HL-60 (cell line): ENCODE results near the gene MYO10.

Experiments used
- POLR2AphosphoS5 ChIP-seq: IDR thresholded peaks from 2 replicates; pipeline ENCODE4 v1.6.1; 2012; ENCODE audit warnings: low read depth
- TF ChIP-seq, protein P1 (sequence below): IDR thresholded peaks from one replicate; pipeline ENCODE4 v1.5.1; 2011; ENCODE audit warnings: low read length, control low read depth, inconsistent platforms; ENCODE audit not compliant: insufficient read depth
- TF ChIP-seq, protein P2 (sequence below): IDR thresholded peaks from 2 replicates; pipeline ENCODE4 v1.6.1; 2012; ENCODE audit warnings: low read depth; ENCODE audit not compliant: insufficient replicate concordance

DNA sequence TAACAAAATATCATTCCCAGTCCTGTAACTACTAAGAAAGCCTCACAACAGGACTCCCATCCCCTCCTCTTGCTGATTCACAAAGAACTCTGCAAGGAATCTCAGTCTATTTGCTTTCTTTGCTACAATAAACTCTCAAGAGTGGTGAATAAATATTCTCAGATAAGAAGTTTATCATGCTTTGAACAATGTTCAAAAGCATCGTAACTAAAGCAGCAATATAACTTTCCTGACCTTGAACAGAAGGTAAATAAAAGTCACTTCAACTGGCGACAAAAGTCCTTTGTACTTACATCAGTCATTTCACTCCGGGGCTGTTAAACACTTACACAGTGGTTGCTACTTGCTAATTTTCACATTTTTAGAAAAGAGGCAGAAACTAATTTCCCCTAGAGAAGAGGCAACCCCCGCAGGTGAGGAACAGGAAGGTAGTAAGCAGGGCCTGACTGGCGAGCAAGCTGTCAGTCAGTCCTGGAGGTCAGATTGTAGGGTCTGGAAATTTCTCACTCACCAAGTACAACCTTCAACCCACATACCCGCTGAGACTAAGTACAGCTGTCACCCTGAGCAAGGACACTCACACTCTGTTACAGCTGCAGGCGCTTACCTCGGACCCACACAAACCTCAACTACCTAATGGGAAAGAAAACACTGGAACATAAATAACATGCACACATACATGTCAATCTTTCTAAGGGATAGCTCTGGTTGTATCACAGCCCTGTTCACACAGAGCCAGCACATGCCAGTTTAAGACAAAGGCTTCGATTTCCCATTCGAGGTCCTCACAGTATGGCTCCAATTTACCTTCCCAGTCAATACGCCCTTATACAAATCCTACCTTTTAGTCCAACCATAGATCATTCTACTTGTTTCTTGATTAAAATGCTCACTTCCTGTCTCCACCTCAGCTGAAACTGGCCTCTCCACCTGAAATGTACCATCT, 214.7 kb downstream of the MYO10 start:
- TF ChIP-seq, protein P1, sequence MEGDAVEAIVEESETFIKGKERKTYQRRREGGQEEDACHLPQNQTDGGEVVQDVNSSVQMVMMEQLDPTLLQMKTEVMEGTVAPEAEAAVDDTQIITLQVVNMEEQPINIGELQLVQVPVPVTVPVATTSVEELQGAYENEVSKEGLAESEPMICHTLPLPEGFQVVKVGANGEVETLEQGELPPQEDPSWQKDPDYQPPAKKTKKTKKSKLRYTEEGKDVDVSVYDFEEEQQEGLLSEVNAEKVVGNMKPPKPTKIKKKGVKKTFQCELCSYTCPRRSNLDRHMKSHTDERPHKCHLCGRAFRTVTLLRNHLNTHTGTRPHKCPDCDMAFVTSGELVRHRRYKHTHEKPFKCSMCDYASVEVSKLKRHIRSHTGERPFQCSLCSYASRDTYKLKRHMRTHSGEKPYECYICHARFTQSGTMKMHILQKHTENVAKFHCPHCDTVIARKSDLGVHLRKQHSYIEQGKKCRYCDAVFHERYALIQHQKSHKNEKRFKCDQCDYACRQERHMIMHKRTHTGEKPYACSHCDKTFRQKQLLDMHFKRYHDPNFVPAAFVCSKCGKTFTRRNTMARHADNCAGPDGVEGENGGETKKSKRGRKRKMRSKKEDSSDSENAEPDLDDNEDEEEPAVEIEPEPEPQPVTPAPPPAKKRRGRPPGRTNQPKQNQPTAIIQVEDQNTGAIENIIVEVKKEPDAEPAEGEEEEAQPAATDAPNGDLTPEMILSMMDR: no peak
- no peak for TF ChIP-seq POLR2AphosphoS5
- TF ChIP-seq, protein P2, sequence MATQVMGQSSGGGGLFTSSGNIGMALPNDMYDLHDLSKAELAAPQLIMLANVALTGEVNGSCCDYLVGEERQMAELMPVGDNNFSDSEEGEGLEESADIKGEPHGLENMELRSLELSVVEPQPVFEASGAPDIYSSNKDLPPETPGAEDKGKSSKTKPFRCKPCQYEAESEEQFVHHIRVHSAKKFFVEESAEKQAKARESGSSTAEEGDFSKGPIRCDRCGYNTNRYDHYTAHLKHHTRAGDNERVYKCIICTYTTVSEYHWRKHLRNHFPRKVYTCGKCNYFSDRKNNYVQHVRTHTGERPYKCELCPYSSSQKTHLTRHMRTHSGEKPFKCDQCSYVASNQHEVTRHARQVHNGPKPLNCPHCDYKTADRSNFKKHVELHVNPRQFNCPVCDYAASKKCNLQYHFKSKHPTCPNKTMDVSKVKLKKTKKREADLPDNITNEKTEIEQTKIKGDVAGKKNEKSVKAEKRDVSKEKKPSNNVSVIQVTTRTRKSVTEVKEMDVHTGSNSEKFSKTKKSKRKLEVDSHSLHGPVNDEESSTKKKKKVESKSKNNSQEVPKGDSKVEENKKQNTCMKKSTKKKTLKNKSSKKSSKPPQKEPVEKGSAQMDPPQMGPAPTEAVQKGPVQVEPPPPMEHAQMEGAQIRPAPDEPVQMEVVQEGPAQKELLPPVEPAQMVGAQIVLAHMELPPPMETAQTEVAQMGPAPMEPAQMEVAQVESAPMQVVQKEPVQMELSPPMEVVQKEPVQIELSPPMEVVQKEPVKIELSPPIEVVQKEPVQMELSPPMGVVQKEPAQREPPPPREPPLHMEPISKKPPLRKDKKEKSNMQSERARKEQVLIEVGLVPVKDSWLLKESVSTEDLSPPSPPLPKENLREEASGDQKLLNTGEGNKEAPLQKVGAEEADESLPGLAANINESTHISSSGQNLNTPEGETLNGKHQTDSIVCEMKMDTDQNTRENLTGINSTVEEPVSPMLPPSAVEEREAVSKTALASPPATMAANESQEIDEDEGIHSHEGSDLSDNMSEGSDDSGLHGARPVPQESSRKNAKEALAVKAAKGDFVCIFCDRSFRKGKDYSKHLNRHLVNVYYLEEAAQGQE: no peak
